K562 (cell line): ENCODE results near the gene CFDP1. TPM values are rescaled to one million over a fixed set of nuclear protein-coding genes. Genes with fewer than 3 reads are reported as not detected.
A peak's percentile ranks its signal among the peaks of the same experiment; 100 is the strongest.

Experiments
- BACH1 ChIP-seq: fragments of 200-800 bp; sonication (Bioruptor generic); IDR thresholded peaks from 2 replicates; pipeline ENCODE4 v1.6.1; 2016; ENCODE audit warnings: missing genetic modification characterization, missing compliant biosample characterization
- HDAC3 ChIP-seq: fragments of 450-650 bp; IDR thresholded peaks from 2 replicates; pipeline ENCODE4 v1.6.1; 2018; ENCODE audit warnings: borderline replicate concordance, mild to moderate bottlenecking, moderate library complexity; ENCODE audit not compliant: partially characterized antibody
- HSF4 ChIP-seq: fragments of 250-450 bp; sonication (Bioruptor Pico); IDR thresholded peaks from 2 replicates; pipeline ENCODE4 v2.1.2; 2022; ENCODE audit warnings: mild to moderate bottlenecking, moderate library complexity, borderline replicate concordance
- KAT2B ChIP-seq: IDR thresholded peaks from one replicate; pipeline ENCODE4 v1.6.1; 2012; ENCODE audit warnings: low read depth, mild to moderate bottlenecking, control low read depth, inconsistent platforms, low read length, moderate library complexity
- MAFF ChIP-seq: IDR thresholded peaks from 2 replicates; pipeline ENCODE4 v1.6.1; 2012; ENCODE audit warnings: low read length, improper control_type of control experiment
- NFE2L1 ChIP-seq: fragments of 450-650 bp; IDR thresholded peaks from 2 replicates; pipeline ENCODE4 v1.6.1; 2016; ENCODE audit warnings: missing genetic modification characterization, low read depth, mild to moderate bottlenecking, missing compliant biosample characterization, moderate library complexity, borderline replicate concordance
- NR2C1 ChIP-seq, 2 experiments: fragments of 450-650 bp; IDR thresholded peaks; 2 replicates each; pipeline ENCODE4 v1.6.1; 2017; ENCODE audit warnings: mild to moderate bottlenecking in 2 of 2, antibody characterized with exemption in 1 of 2, inconsistent platforms in 1 of 2, missing compliant biosample characterization in 1 of 2, missing genetic modification characterization in 1 of 2
- SMARCA4 ChIP-seq: fragments of 450-650 bp; IDR thresholded peaks from 2 replicates; pipeline ENCODE4 v1.6.1; 2016
- ZBTB17 ChIP-seq: fragments of 450-650 bp; formaldehyde crosslinking; IDR thresholded peaks from 2 replicates; pipeline ENCODE4 v1.4.0; 2020; ENCODE audit warnings: mild to moderate bottlenecking
- ZKSCAN8 ChIP-seq: fragments of 200-800 bp; sonication (Bioruptor generic); IDR thresholded peaks from 2 replicates; pipeline ENCODE4 v1.6.1; 2016; ENCODE audit warnings: missing genetic modification characterization, missing compliant biosample characterization
- polyA plus RNA-seq, 8 experiments: library from polyadenylated mRNA; depleted of rRNA in 4 of 8; stranded (reverse) in 5 of 8; unstranded in 3 of 8; fragments of >200 nt; fragmentation: Nextera tagmentation in 2 of 8; fragmentation: Illumina TruSeq in 1 of 8; extraction: Ambion mirVana in 2 of 8; extraction: Trizol in 1 of 8; gene quantifications; 2 replicates each; pipeline versions ENCODE4 v1.2.1 to v1.2.3, GENCODE V29; 2011 to 2014; ENCODE audit warnings: inconsistent platforms in 1 of 8, missing spikeins in 1 of 8
- total RNA-seq, 7 experiments: library from RNA; depleted of rRNA in 6 of 7; stranded (reverse); fragments of >200 nt in 6 of 7; fragmentation: Illumina TruSeq in 2 of 7; extraction: Trizol in 2 of 7; gene quantifications; 2 replicates each; pipeline versions ENCODE4 v1.2.1 to v1.2.3, GENCODE V29; 2011 to 2021; ENCODE audit warnings: low replicate concordance in 1 of 7
- TF ChIP-seq, protein P1 (sequence below), 2 experiments: fragments of 450-650 bp in 1 of 2; sonication (generic) in 1 of 2; formaldehyde crosslinking in 1 of 2; IDR thresholded peaks; 2 replicates each; pipeline versions ENCODE4 v1.7.1 to v1.9.0; 2016 to 2022; ENCODE audit warnings: inconsistent platforms in 1 of 2, mild to moderate bottlenecking in 1 of 2, missing genetic modification reagents in 1 of 2
- TF ChIP-seq, protein P2 (sequence below): IDR thresholded peaks from 3 replicates; pipeline ENCODE4 v1.6.1; 2011; ENCODE audit warnings: borderline replicate concordance, mild to moderate bottlenecking, moderate library complexity; ENCODE audit not compliant: insufficient read length; ENCODE audit errors: extremely low read depth
- TF ChIP-seq, protein P3 (sequence below): fragments of 450-650 bp; IDR thresholded peaks from 2 replicates; pipeline ENCODE4 v1.6.1; 2014; ENCODE audit warnings: low read depth, mild to moderate bottlenecking, moderate library complexity, borderline replicate concordance

The CFDP1 gene
- total and polyA plus RNA-seq, 9 of the 15 experiments (the other 6 are each of a cell fraction or from before 2014, with no cell fraction given), result 31.5 to 78.4 (median 61.7) TPM

DNA sequence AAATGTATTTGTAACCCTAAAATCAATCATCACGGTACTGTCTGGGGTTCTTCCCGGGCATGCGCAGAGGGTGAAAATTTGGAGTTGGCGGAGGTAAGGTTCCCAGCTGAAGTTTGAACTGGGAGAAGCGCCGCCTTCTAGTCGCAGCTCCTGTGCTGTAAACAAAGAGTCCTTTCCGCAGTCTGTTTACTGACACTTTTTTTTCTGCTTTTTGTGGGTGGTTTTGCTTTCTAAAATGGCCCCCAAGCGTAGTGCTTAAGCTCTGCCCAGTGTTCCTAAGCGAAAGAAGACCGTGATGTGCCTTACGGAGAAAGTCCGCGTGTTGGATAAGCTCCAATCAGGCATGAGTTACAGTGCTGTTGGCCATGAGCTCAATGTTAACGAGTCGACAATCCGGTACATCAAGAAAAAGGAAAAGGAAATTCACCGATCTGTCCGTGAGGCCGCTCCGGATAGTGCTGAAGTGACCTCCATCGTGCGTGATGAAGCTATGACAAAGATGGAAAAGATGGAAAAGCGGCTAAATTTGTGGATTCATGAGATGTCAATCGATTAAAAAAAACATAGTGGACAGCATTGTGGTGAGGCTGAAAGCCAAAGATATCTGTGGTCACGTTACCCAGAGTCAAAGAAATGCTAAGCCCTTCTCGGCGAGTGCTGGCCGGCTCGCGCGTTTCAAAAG is 570 bp upstream of the CFDP1 start (continued):
- TF ChIP-seq HDAC3 (no peak), MAFF (no peak), ZBTB17 (CRISPR knock-in tag) (no peak), KAT2B (no peak), HSF4 (no peak), NFE2L1 (tag) (no peak), BACH1 (tag) (no peak), SMARCA4 (peak; percentile 43; the same call in 1 of the 2 replicates), ZKSCAN8 (CRISPR knock-in tag) (no peak; the same call in 1 of the 2 replicates), NR2C1 (IDR thresholded peaks at IDR 0.05) (no peak), NR2C1 (tag; IDR thresholded peaks at IDR 0.05) (no peak; the same call in 1 of the 2 replicates)
- TF ChIP-seq, protein P1, sequence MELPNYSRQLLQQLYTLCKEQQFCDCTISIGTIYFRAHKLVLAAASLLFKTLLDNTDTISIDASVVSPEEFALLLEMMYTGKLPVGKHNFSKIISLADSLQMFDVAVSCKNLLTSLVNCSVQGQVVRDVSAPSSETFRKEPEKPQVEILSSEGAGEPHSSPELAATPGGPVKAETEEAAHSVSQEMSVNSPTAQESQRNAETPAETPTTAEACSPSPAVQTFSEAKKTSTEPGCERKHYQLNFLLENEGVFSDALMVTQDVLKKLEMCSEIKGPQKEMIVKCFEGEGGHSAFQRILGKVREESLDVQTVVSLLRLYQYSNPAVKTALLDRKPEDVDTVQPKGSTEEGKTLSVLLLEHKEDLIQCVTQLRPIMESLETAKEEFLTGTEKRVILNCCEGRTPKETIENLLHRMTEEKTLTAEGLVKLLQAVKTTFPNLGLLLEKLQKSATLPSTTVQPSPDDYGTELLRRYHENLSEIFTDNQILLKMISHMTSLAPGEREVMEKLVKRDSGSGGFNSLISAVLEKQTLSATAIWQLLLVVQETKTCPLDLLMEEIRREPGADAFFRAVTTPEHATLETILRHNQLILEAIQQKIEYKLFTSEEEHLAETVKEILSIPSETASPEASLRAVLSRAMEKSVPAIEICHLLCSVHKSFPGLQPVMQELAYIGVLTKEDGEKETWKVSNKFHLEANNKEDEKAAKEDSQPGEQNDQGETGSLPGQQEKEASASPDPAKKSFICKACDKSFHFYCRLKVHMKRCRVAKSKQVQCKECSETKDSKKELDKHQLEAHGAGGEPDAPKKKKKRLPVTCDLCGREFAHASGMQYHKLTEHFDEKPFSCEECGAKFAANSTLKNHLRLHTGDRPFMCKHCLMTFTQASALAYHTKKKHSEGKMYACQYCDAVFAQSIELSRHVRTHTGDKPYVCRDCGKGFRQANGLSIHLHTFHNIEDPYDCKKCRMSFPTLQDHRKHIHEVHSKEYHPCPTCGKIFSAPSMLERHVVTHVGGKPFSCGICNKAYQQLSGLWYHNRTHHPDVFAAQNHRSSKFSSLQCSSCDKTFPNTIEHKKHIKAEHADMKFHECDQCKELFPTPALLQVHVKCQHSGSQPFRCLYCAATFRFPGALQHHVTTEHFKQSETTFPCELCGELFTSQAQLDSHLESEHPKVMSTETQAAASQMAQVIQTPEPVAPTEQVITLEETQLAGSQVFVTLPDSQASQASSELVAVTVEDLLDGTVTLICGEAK (IDR thresholded peaks at IDR 0.05), result peak; percentile 7; the same call in 1 of the 2 replicates
- TF ChIP-seq, protein P1 (CRISPR knock-in tag; IDR thresholded peaks at IDR 0.05), result no peak
- TF ChIP-seq, protein P2, sequence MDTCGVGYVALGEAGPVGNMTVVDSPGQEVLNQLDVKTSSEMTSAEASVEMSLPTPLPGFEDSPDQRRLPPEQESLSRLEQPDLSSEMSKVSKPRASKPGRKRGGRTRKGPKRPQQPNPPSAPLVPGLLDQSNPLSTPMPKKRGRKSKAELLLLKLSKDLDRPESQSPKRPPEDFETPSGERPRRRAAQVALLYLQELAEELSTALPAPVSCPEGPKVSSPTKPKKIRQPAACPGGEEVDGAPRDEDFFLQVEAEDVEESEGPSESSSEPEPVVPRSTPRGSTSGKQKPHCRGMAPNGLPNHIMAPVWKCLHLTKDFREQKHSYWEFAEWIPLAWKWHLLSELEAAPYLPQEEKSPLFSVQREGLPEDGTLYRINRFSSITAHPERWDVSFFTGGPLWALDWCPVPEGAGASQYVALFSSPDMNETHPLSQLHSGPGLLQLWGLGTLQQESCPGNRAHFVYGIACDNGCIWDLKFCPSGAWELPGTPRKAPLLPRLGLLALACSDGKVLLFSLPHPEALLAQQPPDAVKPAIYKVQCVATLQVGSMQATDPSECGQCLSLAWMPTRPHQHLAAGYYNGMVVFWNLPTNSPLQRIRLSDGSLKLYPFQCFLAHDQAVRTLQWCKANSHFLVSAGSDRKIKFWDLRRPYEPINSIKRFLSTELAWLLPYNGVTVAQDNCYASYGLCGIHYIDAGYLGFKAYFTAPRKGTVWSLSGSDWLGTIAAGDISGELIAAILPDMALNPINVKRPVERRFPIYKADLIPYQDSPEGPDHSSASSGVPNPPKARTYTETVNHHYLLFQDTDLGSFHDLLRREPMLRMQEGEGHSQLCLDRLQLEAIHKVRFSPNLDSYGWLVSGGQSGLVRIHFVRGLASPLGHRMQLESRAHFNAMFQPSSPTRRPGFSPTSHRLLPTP, result no peak
- TF ChIP-seq, protein P3, sequence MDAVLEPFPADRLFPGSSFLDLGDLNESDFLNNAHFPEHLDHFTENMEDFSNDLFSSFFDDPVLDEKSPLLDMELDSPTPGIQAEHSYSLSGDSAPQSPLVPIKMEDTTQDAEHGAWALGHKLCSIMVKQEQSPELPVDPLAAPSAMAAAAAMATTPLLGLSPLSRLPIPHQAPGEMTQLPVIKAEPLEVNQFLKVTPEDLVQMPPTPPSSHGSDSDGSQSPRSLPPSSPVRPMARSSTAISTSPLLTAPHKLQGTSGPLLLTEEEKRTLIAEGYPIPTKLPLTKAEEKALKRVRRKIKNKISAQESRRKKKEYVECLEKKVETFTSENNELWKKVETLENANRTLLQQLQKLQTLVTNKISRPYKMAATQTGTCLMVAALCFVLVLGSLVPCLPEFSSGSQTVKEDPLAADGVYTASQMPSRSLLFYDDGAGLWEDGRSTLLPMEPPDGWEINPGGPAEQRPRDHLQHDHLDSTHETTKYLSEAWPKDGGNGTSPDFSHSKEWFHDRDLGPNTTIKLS, result no peak
